Measurements from ENCODE around the gene UPP2.

DNA sequence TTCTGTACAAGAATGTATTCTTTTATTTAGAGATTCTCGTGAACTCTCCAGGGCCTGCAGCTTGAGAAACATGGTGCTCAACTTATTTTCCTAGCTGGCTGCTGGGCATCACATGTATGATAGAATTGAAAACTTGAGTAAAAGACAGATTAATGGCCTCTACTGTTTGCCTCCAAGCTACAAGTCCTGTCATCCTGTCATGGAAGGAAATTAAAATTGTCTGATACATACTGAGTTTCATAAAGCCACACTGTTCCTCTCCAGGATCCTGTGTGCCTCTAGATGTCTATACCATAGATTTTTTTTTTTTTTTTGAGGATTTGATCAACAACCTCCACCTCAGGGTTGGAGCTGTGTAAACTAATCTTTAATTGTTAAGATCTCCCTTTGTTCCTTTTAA, 38.5 kb downstream of the UPP2 start:
- TF ChIP-seq, protein P1, sequence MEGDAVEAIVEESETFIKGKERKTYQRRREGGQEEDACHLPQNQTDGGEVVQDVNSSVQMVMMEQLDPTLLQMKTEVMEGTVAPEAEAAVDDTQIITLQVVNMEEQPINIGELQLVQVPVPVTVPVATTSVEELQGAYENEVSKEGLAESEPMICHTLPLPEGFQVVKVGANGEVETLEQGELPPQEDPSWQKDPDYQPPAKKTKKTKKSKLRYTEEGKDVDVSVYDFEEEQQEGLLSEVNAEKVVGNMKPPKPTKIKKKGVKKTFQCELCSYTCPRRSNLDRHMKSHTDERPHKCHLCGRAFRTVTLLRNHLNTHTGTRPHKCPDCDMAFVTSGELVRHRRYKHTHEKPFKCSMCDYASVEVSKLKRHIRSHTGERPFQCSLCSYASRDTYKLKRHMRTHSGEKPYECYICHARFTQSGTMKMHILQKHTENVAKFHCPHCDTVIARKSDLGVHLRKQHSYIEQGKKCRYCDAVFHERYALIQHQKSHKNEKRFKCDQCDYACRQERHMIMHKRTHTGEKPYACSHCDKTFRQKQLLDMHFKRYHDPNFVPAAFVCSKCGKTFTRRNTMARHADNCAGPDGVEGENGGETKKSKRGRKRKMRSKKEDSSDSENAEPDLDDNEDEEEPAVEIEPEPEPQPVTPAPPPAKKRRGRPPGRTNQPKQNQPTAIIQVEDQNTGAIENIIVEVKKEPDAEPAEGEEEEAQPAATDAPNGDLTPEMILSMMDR (IDR thresholded peaks at IDR 0.05) = no peak
- no peak for TF ChIP-seq POLR2A (IDR thresholded peaks at IDR 0.05)

All from uterus (tissue), 2 donors.